Common myeloid progenitor, CD34-positive (primary cell): ENCODE measurements around the gene KCNMA1.
A peak's percentile ranks its signal among the peaks of the same experiment; 100 is the strongest.

Experiments
- CTCF ChIA-PET: fragments of 350-600 bp; sonication (Branson Sonifier 250); formaldehyde crosslinking; loops from one replicate; lab custom pipeline; 2021; ENCODE audit warnings: antibody characterized with exemption; lab: Charles Lee
- POLR2A ChIA-PET: fragments of 350-600 bp; sonication (Branson Sonifier 250); formaldehyde crosslinking; loops from one replicate; lab custom pipeline; 2021; ENCODE audit warnings: antibody characterized with exemption; lab: Charles Lee
- DNase-seq, 3 donors: peaks; one replicate each; pipeline versions ENCODE4 v3.0.0 to v3.0.0-alpha.2; 2013
- H3K27ac ChIP-seq, 2 experiments: 1 replicate in 1 of 2; 2 replicates in 1 of 2; pipeline ENCODE4 v1.7.0; 2013; ENCODE audit warnings: inconsistent platforms in 2 of 2, low read length in 2 of 2, mild to moderate bottlenecking in 2 of 2, low read depth in 1 of 2, moderate library complexity in 1 of 2; ENCODE audit not compliant: severe bottlenecking in 2 of 2, insufficient read depth in 1 of 2, poor library complexity in 1 of 2
- H3K27me3 ChIP-seq, 5 experiments: replicated peaks in 2 of 5; 1 replicate in 3 of 5; 2 replicates in 2 of 5; pipeline versions ENCODE4 v1.6.1 to v1.7.0; 2013; ENCODE audit warnings: low read length in 4 of 5, mild to moderate bottlenecking in 2 of 5, moderate library complexity in 2 of 5, inconsistent platforms in 1 of 5; ENCODE audit not compliant: insufficient read depth in 5 of 5, control insufficient read depth in 4 of 5
- H3K36me3 ChIP-seq, 4 experiments: 1 replicate in 2 of 4; 2 replicates in 2 of 4; pipeline versions ENCODE4 v1.6.1 to v1.7.0; 2013; ENCODE audit warnings: low read length in 3 of 4, control low read depth in 1 of 4, mild to moderate bottlenecking in 1 of 4; ENCODE audit not compliant: control insufficient read depth in 4 of 4, insufficient read depth in 4 of 4
- H3K4me1 ChIP-seq, 4 experiments: 1 replicate in 3 of 4; 2 replicates in 1 of 4; pipeline versions ENCODE4 v1.6.1 to v1.7.1; 2013; ENCODE audit warnings: low read length in 3 of 4, mild to moderate bottlenecking in 3 of 4, control low read depth in 1 of 4, inconsistent platforms in 1 of 4, moderate library complexity in 1 of 4; ENCODE audit not compliant: control insufficient read depth in 4 of 4, insufficient read depth in 4 of 4; ENCODE audit errors: control extremely low read depth in 1 of 4
- H3K4me3 ChIP-seq, 7 experiments: 1 replicate in 4 of 7; 2 replicates in 3 of 7; pipeline versions ENCODE4 v1.5.1 to v1.7.0; 2013; ENCODE audit warnings: mild to moderate bottlenecking in 7 of 7, low read length in 6 of 7, moderate library complexity in 6 of 7, inconsistent platforms in 2 of 7, low read depth in 2 of 7, control low read depth in 1 of 7; ENCODE audit not compliant: insufficient read depth in 4 of 7, control insufficient read depth in 1 of 7; ENCODE audit errors: extremely low read depth in 1 of 7
- H3K9me3 ChIP-seq, 5 experiments: 1 replicate in 4 of 5; 2 replicates in 1 of 5; pipeline versions ENCODE4 v1.6.1 to v1.7.1; 2013; ENCODE audit warnings: low read length in 4 of 5, mild to moderate bottlenecking in 2 of 5, inconsistent platforms in 1 of 5, low read depth in 1 of 5, moderate library complexity in 1 of 5; ENCODE audit not compliant: control insufficient read depth in 4 of 5, insufficient read depth in 2 of 5; ENCODE audit errors: control extremely low read depth in 1 of 5
- WGBS: methylation state at CpG from one replicate; pipeline ENCODE4 v1.1.5; 2013; ENCODE audit not compliant: insufficient coverage; 5-methylcytosine and 5-hydroxymethylcytosine counted together

KCNMA1 gene

GRCh38 chr10:77305650-77306632 is 331.7 kb downstream of the KCNMA1 start:
- H3K27me3 ChIP-seq = peaks cover 0 to 34% (median 14%) of the 10 kb centered on the region in 5 experiments
- no peaks in the 10 kb centered on the region for H3K36me3 ChIP-seq
- no peak overlapping the region for H3K4me3 ChIP-seq
- H3K9me3 ChIP-seq = peaks cover 0 to 15% (median 3%) of the 10 kb centered on the region in 5 experiments
- no peak overlapping the region for H3K27ac ChIP-seq
- ChIA-PET POLR2A (no interaction called here), CTCF (interaction anchor here (1.1 to 1.2 kb wide), 2 partner anchors 9 to 26 kb away, joined by 3 read pairs; no protein-coding TSS in a partner anchor)
- 87% methylated on average over 3 of the region's 3 CpGs for WGBS
- no peak for DNase-seq
- no peaks in the 10 kb centered on the region for H3K4me1 ChIP-seq

GRCh38 chr10:77304192-77304591 is 333.4 kb downstream of the KCNMA1 start:
- ChIA-PET CTCF (no interaction called here), POLR2A (no interaction called here)
- Histone ChIP-seq H3K9me3 (peaks cover 0 to 15% (median 3%) of the 10 kb centered on the region in 5 experiments), H3K36me3 (no peaks in the 10 kb centered on the region), H3K4me1 (no peaks in the 10 kb centered on the region), H3K27ac (no peak overlapping the region), H3K27me3 (peaks cover 0 to 32% (median 10%) of the 10 kb centered on the region in 5 experiments), H3K4me3 (no peak overlapping the region)
- DNase-seq = no peak
- 92% methylated on average over 3 of the region's 3 CpGs for WGBS

- no peaks in the 10 kb centered on the region for H3K4me1 ChIP-seq
- no peak for DNase-seq
- no peaks in the 10 kb centered on the region for H3K36me3 ChIP-seq
- H3K4me3 ChIP-seq = no peak overlapping the region
- ChIA-PET CTCF (no interaction called here), POLR2A (no interaction called here)
- peaks cover 0 to 29% (median 14%) of the 10 kb centered on the region in 5 experiments for H3K27me3 ChIP-seq
- WGBS = no CpG with 5 or more reads among the region's 3 CpGs
- H3K27ac ChIP-seq = no peak overlapping the region
- peaks cover 0 to 15% (median 3%) of the 10 kb centered on the region in 5 experiments for H3K9me3 ChIP-seq
Measured at GRCh38 chr10:77301305-77301730, 336.3 kb downstream of the KCNMA1 start.

- ChIA-PET POLR2A (no interaction called here), CTCF (no interaction called here)
- no peak for DNase-seq
- Histone ChIP-seq H3K9me3 (peaks cover 0 to 15% (median 3%) of the 10 kb centered on the region in 5 experiments), H3K27me3 (peaks cover 0 to 24% (median 15%) of the 10 kb centered on the region in 5 experiments), H3K4me3 (no peak overlapping the region), H3K27ac (no peak overlapping the region), H3K4me1 (no peaks in the 10 kb centered on the region), H3K36me3 (no peaks in the 10 kb centered on the region)
- 92% methylated on average over 3 of the region's 3 CpGs for WGBS
Measured at GRCh38 chr10:77300682-77301302, 336.8 kb downstream of the KCNMA1 start.

GRCh38 chr10:77299320-77299719 is 338.3 kb downstream of the KCNMA1 start:
- Histone ChIP-seq H3K4me1 (no peaks in the 10 kb centered on the region), H3K4me3 (no peak overlapping the region), H3K36me3 (no peaks in the 10 kb centered on the region), H3K9me3 (peaks cover 0 to 15% (median 3%) of the 10 kb centered on the region in 5 experiments), H3K27ac (no peak overlapping the region), H3K27me3 (peaks cover 0 to 21% (median 15%) of the 10 kb centered on the region in 5 experiments)
- no peak for DNase-seq
- ChIA-PET CTCF (interaction anchor here (1.0 kb wide), 1 partner anchor 9 kb away, joined by 3 read pairs; no protein-coding TSS in a partner anchor), POLR2A (no interaction called here)
- 87% methylated on average over 6 of the region's 7 CpGs for WGBS

GRCh38 chr10:77297393-77297739 is 340.2 kb downstream of the KCNMA1 start:
- Histone ChIP-seq H3K4me1 (no peaks in the 10 kb centered on the region), H3K4me3 (no peak overlapping the region)
- CTCF ChIA-PET = interaction anchor here (0.7 to 1.1 kb wide), 4 partner anchors 21 to 1553 kb away, joined by 3 read pairs; no protein-coding TSS in a partner anchor

More at GRCh38 chr10:77297393-77297739, 340.2 kb downstream of the KCNMA1 start:
- peak; percentile 13 to 53 (median 48) for DNase-seq
- Histone ChIP-seq H3K36me3 (no peaks in the 10 kb centered on the region), H3K27ac (no peak overlapping the region), H3K27me3 (peaks cover 0 to 18% (median 14%) of the 10 kb centered on the region in 5 experiments), H3K9me3 (peaks cover 0 to 8% (median 0%) of the 10 kb centered on the region in 5 experiments)
- WGBS = 40% methylated on average over 1 of the region's 5 CpGs
- POLR2A ChIA-PET = no interaction called here
